ENCODE data around the gene SDF4.

DNA sequence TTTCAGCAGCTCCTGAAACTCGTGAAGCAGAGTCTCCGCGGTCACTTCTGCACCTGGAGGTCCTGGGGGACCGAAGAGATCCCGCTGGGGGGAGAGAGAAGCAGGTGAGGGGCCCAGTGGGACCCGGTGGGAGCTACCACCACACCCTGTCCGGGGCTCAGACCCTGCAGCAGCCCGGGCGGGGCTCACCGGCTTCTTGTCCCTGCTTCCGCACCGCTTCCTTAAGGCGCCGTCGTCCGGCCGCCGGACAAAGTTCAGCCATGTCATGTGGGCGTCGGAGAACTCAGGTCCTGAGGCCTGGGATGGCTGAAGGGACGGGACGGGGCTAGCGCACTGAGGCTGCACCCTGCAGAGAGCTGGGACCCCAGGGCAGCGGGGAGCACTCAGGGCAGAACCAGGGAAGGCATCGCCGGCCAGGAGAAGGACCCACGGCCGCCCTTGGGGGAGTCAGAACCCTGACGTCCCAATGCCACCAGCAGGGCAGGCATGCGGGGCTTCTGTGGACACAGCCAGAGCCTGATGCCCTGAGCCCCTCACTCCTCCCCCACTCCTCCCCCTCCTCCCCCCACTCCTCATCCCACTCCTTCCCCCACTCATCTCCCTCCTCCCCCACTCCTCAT, 12.5 kb upstream of the SDF4 start:
- TF ChIP-seq, protein P1, sequence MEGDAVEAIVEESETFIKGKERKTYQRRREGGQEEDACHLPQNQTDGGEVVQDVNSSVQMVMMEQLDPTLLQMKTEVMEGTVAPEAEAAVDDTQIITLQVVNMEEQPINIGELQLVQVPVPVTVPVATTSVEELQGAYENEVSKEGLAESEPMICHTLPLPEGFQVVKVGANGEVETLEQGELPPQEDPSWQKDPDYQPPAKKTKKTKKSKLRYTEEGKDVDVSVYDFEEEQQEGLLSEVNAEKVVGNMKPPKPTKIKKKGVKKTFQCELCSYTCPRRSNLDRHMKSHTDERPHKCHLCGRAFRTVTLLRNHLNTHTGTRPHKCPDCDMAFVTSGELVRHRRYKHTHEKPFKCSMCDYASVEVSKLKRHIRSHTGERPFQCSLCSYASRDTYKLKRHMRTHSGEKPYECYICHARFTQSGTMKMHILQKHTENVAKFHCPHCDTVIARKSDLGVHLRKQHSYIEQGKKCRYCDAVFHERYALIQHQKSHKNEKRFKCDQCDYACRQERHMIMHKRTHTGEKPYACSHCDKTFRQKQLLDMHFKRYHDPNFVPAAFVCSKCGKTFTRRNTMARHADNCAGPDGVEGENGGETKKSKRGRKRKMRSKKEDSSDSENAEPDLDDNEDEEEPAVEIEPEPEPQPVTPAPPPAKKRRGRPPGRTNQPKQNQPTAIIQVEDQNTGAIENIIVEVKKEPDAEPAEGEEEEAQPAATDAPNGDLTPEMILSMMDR (IDR thresholded peaks at IDR 0.05): no peak
- TF ChIP-seq EP300 (IDR thresholded peaks at IDR 0.05): no peak
- TF ChIP-seq POLR2AphosphoS5 (IDR thresholded peaks at IDR 0.05): no peak

Data from sigmoid colon (tissue), 4 donors.